ENCODE data around the gene SALL1. TPM values are rescaled to one million over a fixed set of nuclear protein-coding genes. Genes with fewer than 3 reads are reported as not detected.

SALL1 gene
- total RNA-seq, 1 experiment from 2014 or later, result not detected

GRCh38 chr16:51119973-51120729, 30.9 kb downstream of the SALL1 start:
- in situ Hi-C loops (cut with HindIII; ENCODE audit: low sequenced_read_pairs), result no loop called here
- no peak for DNase-seq (ENCODE audit: low spot score)

GRCh38 chr16:51119556-51119955, 31.5 kb downstream of the SALL1 start:
- in situ Hi-C loops (cut with HindIII; ENCODE audit: low sequenced_read_pairs), result no loop called here
- DNase-seq (ENCODE audit: low spot score), result no peak

- in situ Hi-C loops (cut with HindIII; ENCODE audit: low sequenced_read_pairs), result no loop called here
- no peak for DNase-seq (ENCODE audit: low spot score)
Measured at GRCh38 chr16:51116353-51116752, 34.7 kb downstream of the SALL1 start.

GRCh38 chr16:51114382-51114781, 36.7 kb downstream of the SALL1 start:
- in situ Hi-C loops (cut with HindIII; ENCODE audit: low sequenced_read_pairs), result no loop called here
- no peak for DNase-seq (ENCODE audit: low spot score)

- DNase-seq (ENCODE audit: low spot score), result no peak
Measured at GRCh38 chr16:51113236-51114125, 37.6 kb downstream of the SALL1 start.

GRCh38 chr16:51112323-51112722, 38.7 kb downstream of the SALL1 start:
- DNase-seq (ENCODE audit: low spot score), result no peak
- in situ Hi-C loops (cut with HindIII; ENCODE audit: low sequenced_read_pairs), result no loop called here

More at GRCh38 chr16:51113236-51114125, 37.6 kb downstream of the SALL1 start:
- in situ Hi-C loops (cut with HindIII; ENCODE audit: low sequenced_read_pairs), result no loop called here

GRCh38 chr16:51111759-51112158, 39.3 kb downstream of the SALL1 start:
- no peak for DNase-seq (ENCODE audit: low spot score)
- in situ Hi-C loops (cut with HindIII; ENCODE audit: low sequenced_read_pairs), result no loop called here

- no peak for DNase-seq (ENCODE audit: low spot score)
Measured at GRCh38 chr16:51110700-51111157, 40.3 kb downstream of the SALL1 start.

GRCh38 chr16:51109173-51109572, 41.9 kb downstream of the SALL1 start:
- in situ Hi-C loops (cut with HindIII; ENCODE audit: low sequenced_read_pairs), result no loop called here
- no peak for DNase-seq (ENCODE audit: low spot score)

More at GRCh38 chr16:51110700-51111157, 40.3 kb downstream of the SALL1 start:
- in situ Hi-C loops (cut with HindIII; ENCODE audit: low sequenced_read_pairs), result no loop called here

GRCh38 chr16:51107742-51108141, 43.3 kb downstream of the SALL1 start:
- no peak for DNase-seq (ENCODE audit: low spot score)
- in situ Hi-C loops (cut with HindIII; ENCODE audit: low sequenced_read_pairs), result no loop called here

- DNase-seq (ENCODE audit: low spot score), result no peak
- in situ Hi-C loops (cut with HindIII; ENCODE audit: low sequenced_read_pairs), result no loop called here
Measured at GRCh38 chr16:51106535-51106934, 44.5 kb downstream of the SALL1 start.

- DNase-seq (ENCODE audit: low spot score), result no peak
- in situ Hi-C loops (cut with HindIII; ENCODE audit: low sequenced_read_pairs), result no loop called here
Measured at GRCh38 chr16:51103590-51103989, 47.5 kb downstream of the SALL1 start.

- in situ Hi-C loops (cut with HindIII; ENCODE audit: low sequenced_read_pairs), result no loop called here
- no peak for DNase-seq (ENCODE audit: low spot score)
Measured at GRCh38 chr16:51097729-51098128, 53.3 kb downstream of the SALL1 start.

GRCh38 chr16:51095890-51096626, 55.0 kb downstream of the SALL1 start:
- in situ Hi-C loops (cut with HindIII; ENCODE audit: low sequenced_read_pairs), result no loop called here

GRCh38 chr16:51095084-51095881, 55.8 kb downstream of the SALL1 start:
- peak; percentile 26 for DNase-seq (ENCODE audit: low spot score)
- in situ Hi-C loops (cut with HindIII; ENCODE audit: low sequenced_read_pairs), result no loop called here

More at GRCh38 chr16:51095890-51096626, 55.0 kb downstream of the SALL1 start:
- DNase-seq (ENCODE audit: low spot score), result no peak

GRCh38 chr16:51093726-51094280, 57.3 kb downstream of the SALL1 start:
- no peak for DNase-seq (ENCODE audit: low spot score)
- in situ Hi-C loops (cut with HindIII; ENCODE audit: low sequenced_read_pairs), result no loop called here
